PC-9 (cell line): Measurements from ENCODE around the gene TBX3. TPM values are rescaled to one million over a fixed set of nuclear protein-coding genes. Genes with fewer than 3 reads are reported as not detected.

Experiments used
- BruUV-seq: library from RNA; stranded (reverse); fragments of 400-500 nt; replicated peaks from 2 replicates; lab custom pipeline; 2021; lab: Mats Ljungman, UMichigan
- CTCF ChIA-PET: fragments of 300-600 bp; sonication (Branson Sonifier 250); formaldehyde crosslinking; loops from one replicate; lab custom pipeline; 2022; ENCODE audit warnings: antibody characterized with exemption; lab: Charles Lee
- POLR2A ChIA-PET: fragments of 300-600 bp; sonication (Branson Sonifier 250); formaldehyde crosslinking; loops from one replicate; lab custom pipeline; 2022; ENCODE audit warnings: antibody characterized with exemption; ENCODE audit not compliant: unreplicated experiment; lab: Charles Lee
- DNase-seq, 2 experiments: peaks; one replicate each; pipeline versions ENCODE4 v3.0.0 to v3.0.0-alpha.2; 2015 to 2022; ENCODE audit warnings: mixed read lengths in 1 of 2
- H2AFZ ChIP-seq: fragments of 200-600 bp; sonication (generic); 2 replicates; pipeline ENCODE4 v1.8.1; 2017; ENCODE audit warnings: antibody characterized with exemption
- H3F3A ChIP-seq: fragments of 200-600 bp; sonication (generic); 2 replicates; pipeline ENCODE4 v1.8.1; 2017; ENCODE audit warnings: antibody characterized with exemption, mild to moderate bottlenecking, low read depth; ENCODE audit not compliant: insufficient read depth
- H3K27ac ChIP-seq: fragments of 200-600 bp; sonication (generic); 2 replicates; pipeline ENCODE4 v1.6.1; 2016; ENCODE audit warnings: mixed run types
- H3K27me3 ChIP-seq: fragments of 200-600 bp; sonication (generic); 2 replicates; pipeline ENCODE4 v1.6.1; 2016; ENCODE audit warnings: low read depth, mixed run types; ENCODE audit not compliant: insufficient read depth
- H3K36me3 ChIP-seq: fragments of 200-600 bp; sonication (generic); 2 replicates; pipeline ENCODE4 v1.6.1; 2016; ENCODE audit warnings: low read depth, mixed run types
- H3K4me1 ChIP-seq: fragments of 200-600 bp; sonication (generic); replicated peaks from 2 replicates; pipeline ENCODE4 v1.6.1; 2016; ENCODE audit warnings: mixed run types; ENCODE audit not compliant: insufficient read depth
- H3K4me2 ChIP-seq: fragments of 200-600 bp; sonication (generic); 2 replicates; pipeline ENCODE4 v1.6.1; 2017; ENCODE audit warnings: mixed run types
- H3K4me3 ChIP-seq: fragments of 200-600 bp; sonication (generic); 2 replicates; pipeline ENCODE4 v1.6.1; 2016; ENCODE audit warnings: mixed run types
- H3K79me2 ChIP-seq: fragments of 200-600 bp; sonication (generic); 2 replicates; pipeline ENCODE4 v1.6.1; 2017; ENCODE audit warnings: low read depth, mixed run types
- H3K9me2 ChIP-seq: fragments of 200-600 bp; sonication (generic); 2 replicates; pipeline ENCODE4 v1.8.1; 2017; ENCODE audit warnings: mild to moderate bottlenecking; ENCODE audit not compliant: insufficient read depth
- H3K9me3 ChIP-seq: fragments of 200-600 bp; sonication (generic); 2 replicates; pipeline ENCODE4 v1.8.1; 2016; ENCODE audit warnings: low read depth; ENCODE audit not compliant: insufficient read depth
- H4K20me1 ChIP-seq: fragments of 200-600 bp; sonication (generic); 2 replicates; pipeline ENCODE4 v1.8.1; 2017; ENCODE audit not compliant: insufficient read depth
- EZH2 ChIP-seq: fragments of 200-600 bp; sonication (generic); IDR thresholded peaks from 2 replicates; pipeline ENCODE4 v1.8.0; 2017; ENCODE audit warnings: antibody characterized with exemption, low read depth
- intact Hi-C: fragments of 100-400 bp; cut with micrococcal nuclease; formaldehyde crosslinking; loops from one replicate; pipeline ENCODE4 v1.10.0; 2022; ENCODE audit not compliant: unreplicated experiment
- total RNA-seq: library from RNA; stranded (reverse); gene quantifications from 2 replicates; pipeline ENCODE4 v1.2.3, GENCODE V29; 2021
- TF ChIP-seq, protein P1 (sequence below): fragments of 200-600 bp; sonication (generic); conservative IDR thresholded peaks from 2 replicates; pipeline ENCODE4 v1.6.1; 2017; ENCODE audit warnings: mixed run types, antibody characterized with exemption, mild to moderate bottlenecking, moderate library complexity

The TBX3 gene
- total RNA-seq, 1 experiment from 2014 or later = not detected

DNA sequence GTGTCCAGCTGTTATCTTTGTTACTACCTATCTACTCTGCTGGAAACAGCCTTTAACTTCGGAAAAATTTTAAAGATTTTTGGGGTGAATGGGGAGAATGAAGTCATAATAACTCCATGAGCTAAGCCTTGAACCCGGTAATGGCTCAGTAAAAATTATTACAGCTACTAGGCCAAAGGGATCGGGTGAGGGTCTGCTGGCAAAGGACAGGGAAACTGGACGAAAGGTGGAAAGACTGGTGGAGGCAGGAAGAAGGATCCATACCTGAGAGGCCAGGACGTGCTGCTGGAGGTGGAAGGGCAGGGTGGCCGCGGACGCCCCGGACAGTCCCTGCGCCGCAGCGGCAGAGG lies 10.1 kb downstream of the TBX3 start:
- no peak overlapping the region for H2AFZ ChIP-seq
- intact Hi-C loops = no loop called here
- H3K4me1 ChIP-seq = no peaks in the 10 kb centered on the region

DNA sequence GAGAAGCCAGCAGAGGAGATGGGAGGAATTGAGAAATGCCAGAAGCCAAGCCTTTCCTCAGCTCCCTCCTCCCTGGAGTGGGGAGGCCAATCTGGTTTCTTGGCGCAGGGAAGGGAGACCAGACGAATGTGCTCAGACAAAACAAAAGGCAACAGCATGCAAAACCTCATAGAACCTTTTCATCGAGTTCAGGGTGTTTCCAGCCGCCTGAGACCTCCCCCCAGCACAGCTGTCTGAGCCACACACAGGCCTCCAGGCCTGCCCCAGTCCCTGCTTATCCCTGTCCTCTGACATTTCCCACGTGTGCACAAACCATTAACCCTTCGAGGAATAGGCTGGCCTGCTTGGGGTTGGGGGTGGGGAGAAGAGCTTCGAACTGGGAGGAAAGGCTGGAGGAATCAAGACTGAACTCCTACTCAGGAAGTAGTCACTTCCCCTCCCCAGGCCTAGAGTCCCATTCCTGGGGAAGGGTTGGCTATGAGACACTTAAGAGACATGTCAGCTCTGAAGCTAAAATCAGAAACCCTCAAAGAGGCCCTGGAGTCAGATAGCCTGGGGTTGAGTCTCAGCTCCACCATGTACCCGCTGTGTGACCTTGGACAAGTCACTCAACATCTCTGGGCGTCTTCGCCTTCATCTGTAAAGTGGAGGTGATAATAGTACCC lies 10.7 kb downstream of the TBX3 start:
- ChIA-PET POLR2A (no interaction called here), CTCF (no interaction called here)
- no peak overlapping the region for H2AFZ ChIP-seq
- DNase-seq = no peak
- peaks cover 40% of the 10 kb centered on the region for H3K27me3 ChIP-seq
- no peak overlapping the region for H3K4me2 ChIP-seq
- H3K36me3 ChIP-seq = no peaks in the 10 kb centered on the region
- H3K4me3 ChIP-seq = no peak overlapping the region
- H3K27ac ChIP-seq = no peak overlapping the region
- no peaks in the 10 kb centered on the region for H3K9me3 ChIP-seq
- H3K79me2 ChIP-seq = no peaks in the 10 kb centered on the region
- intact Hi-C loops = no loop called here
- no peaks in the 10 kb centered on the region for H4K20me1 ChIP-seq
- no TSS peak for BruUV-seq
- TF ChIP-seq, protein P1, sequence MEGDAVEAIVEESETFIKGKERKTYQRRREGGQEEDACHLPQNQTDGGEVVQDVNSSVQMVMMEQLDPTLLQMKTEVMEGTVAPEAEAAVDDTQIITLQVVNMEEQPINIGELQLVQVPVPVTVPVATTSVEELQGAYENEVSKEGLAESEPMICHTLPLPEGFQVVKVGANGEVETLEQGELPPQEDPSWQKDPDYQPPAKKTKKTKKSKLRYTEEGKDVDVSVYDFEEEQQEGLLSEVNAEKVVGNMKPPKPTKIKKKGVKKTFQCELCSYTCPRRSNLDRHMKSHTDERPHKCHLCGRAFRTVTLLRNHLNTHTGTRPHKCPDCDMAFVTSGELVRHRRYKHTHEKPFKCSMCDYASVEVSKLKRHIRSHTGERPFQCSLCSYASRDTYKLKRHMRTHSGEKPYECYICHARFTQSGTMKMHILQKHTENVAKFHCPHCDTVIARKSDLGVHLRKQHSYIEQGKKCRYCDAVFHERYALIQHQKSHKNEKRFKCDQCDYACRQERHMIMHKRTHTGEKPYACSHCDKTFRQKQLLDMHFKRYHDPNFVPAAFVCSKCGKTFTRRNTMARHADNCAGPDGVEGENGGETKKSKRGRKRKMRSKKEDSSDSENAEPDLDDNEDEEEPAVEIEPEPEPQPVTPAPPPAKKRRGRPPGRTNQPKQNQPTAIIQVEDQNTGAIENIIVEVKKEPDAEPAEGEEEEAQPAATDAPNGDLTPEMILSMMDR = no peak
- no peak for TF ChIP-seq EZH2
- H3F3A ChIP-seq = no peaks in the 10 kb centered on the region
- H3K9me2 ChIP-seq = no peaks in the 10 kb centered on the region
- no peaks in the 10 kb centered on the region for H3K4me1 ChIP-seq

More for the DNA sequence above, 10.1 kb downstream of the TBX3 start:
- peaks cover 46% of the 10 kb centered on the region for H3K27me3 ChIP-seq
- no peaks in the 10 kb centered on the region for H3K9me2 ChIP-seq
- no peak overlapping the region for H3K27ac ChIP-seq
- no peaks in the 10 kb centered on the region for H3K9me3 ChIP-seq
- H3K4me2 ChIP-seq = no peak overlapping the region
- H3K4me3 ChIP-seq = no peak overlapping the region
- H3K36me3 ChIP-seq = no peaks in the 10 kb centered on the region
- no peak for DNase-seq
- no peak for TF ChIP-seq EZH2
- TF ChIP-seq, protein P1 = no peak
- H3F3A ChIP-seq = no peaks in the 10 kb centered on the region
- ChIA-PET POLR2A (no interaction called here), CTCF (no interaction called here)
- no peaks in the 10 kb centered on the region for H4K20me1 ChIP-seq
- no peaks in the 10 kb centered on the region for H3K79me2 ChIP-seq
- BruUV-seq = no TSS peak

DNA sequence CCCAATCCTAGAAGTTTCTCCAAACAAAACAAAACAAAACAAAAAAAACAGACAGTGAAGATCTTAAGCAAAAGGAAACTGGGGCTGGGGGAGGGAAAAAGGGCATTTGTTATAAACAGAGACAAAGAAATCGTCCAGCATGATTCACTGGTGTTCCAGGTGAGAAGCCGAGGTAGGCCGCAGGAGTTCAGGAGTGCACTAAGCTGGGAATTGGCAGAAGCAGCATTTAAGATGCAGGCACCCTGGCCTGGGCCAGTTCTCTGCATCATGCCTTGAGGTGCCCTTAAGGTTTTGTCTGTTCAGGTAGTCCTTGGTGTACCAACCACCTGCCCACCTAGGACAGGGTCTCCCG lies 11.2 kb downstream of the TBX3 start:
- no TSS peak for BruUV-seq
- Histone ChIP-seq H3K4me1 (no peaks in the 10 kb centered on the region), H3K4me2 (no peak overlapping the region)

More for the DNA sequence above, 11.2 kb downstream of the TBX3 start:
- Histone ChIP-seq H2AFZ (no peak overlapping the region), H3K36me3 (no peaks in the 10 kb centered on the region), H3K9me2 (no peaks in the 10 kb centered on the region), H3K4me3 (no peak overlapping the region), H3K79me2 (no peaks in the 10 kb centered on the region), H3F3A (no peaks in the 10 kb centered on the region), H3K27ac (no peak overlapping the region), H4K20me1 (no peaks in the 10 kb centered on the region), H3K27me3 (peaks cover 39% of the 10 kb centered on the region), H3K9me3 (no peaks in the 10 kb centered on the region)
- ChIA-PET POLR2A (no interaction called here), CTCF (interaction anchor here (0.7 kb wide), 1 partner anchor 10 kb away, joined by 4 read pairs; no protein-coding TSS in a partner anchor)
- no peak for DNase-seq
- TF ChIP-seq, protein P1 = no peak
- TF ChIP-seq EZH2 = no peak
- intact Hi-C loops = no loop called here
